ENCODE results near the gene SIPA1L3. TPM values are rescaled to one million over a fixed set of nuclear protein-coding genes. Genes with fewer than 3 reads are reported as not detected.
A peak's percentile ranks its signal among the peaks of the same experiment; 100 is the strongest.

SIPA1L3 gene
- total and polyA plus RNA-seq, 9 of the 15 experiments (the other 6 are each of a cell fraction or from before 2014, with no cell fraction given) = 0.01 to 6.1 (median 2.5) TPM

- TF ChIP-seq, protein P1, sequence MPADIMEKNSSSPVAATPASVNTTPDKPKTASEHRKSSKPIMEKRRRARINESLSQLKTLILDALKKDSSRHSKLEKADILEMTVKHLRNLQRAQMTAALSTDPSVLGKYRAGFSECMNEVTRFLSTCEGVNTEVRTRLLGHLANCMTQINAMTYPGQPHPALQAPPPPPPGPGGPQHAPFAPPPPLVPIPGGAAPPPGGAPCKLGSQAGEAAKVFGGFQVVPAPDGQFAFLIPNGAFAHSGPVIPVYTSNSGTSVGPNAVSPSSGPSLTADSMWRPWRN (IDR thresholded peaks at IDR 0.05; ENCODE audit: low read depth) = peak; percentile 82
- TF ChIP-seq SMAD2 (IDR thresholded peaks at IDR 0.05; ENCODE audit: low read depth, low read length) (no peak), LARP7 (IDR thresholded peaks at IDR 0.05) (no peak), TBL1XR1 (IDR thresholded peaks at IDR 0.05; ENCODE audit: low read length in 2 of 2) (peak in 1 of 2 experiments; percentile 77; a peak in 1 of 4 replicates), NFIX (CRISPR knock-in tag; IDR thresholded peaks at IDR 0.05; ENCODE audit: low read depth) (no peak), ZNF561 (CRISPR knock-in tag; conservative IDR thresholded peaks at IDR 0.05) (no peak), JUN (IDR thresholded peaks at IDR 0.05; ENCODE audit: borderline replicate concordance, low read depth, low read length) (no peak; the same call in 1 of the 2 replicates), JUN (CRISPR knock-in tag; IDR thresholded peaks at IDR 0.05; ENCODE audit: borderline replicate concordance) (no peak), ZNF699 (CRISPR knock-in tag; IDR thresholded peaks at IDR 0.05; ENCODE audit: insufficient replicate concordance) (no peak), FIP1L1 (IDR thresholded peaks at IDR 0.05; ENCODE audit: low read depth, low read length, poor library complexity, severe bottlenecking) (no peak), HIVEP1 (CRISPR knock-in tag; IDR thresholded peaks at IDR 0.05) (no peak), KDM4B (IDR thresholded peaks at IDR 0.05; ENCODE audit: borderline replicate concordance in 2 of 2, low read depth in 1 of 2) (no peak), ZNF239 (CRISPR knock-in tag; IDR thresholded peaks at IDR 0.05) (no peak), PHF20 (IDR thresholded peaks at IDR 0.05; ENCODE audit: partially characterized antibody) (no peak), POLR2B (IDR thresholded peaks at IDR 0.05; ENCODE audit: low read depth, partially characterized antibody) (no peak), PCBP1 (IDR thresholded peaks at IDR 0.05; ENCODE audit: low read depth, low read length, poor library complexity, severe bottlenecking) (no peak), CTCFL (IDR thresholded peaks at IDR 0.05; ENCODE audit: borderline replicate concordance, insufficient read depth, low read depth, low read length, poor library complexity, severe bottlenecking) (no peak), TEAD1 (CRISPR knock-in tag; IDR thresholded peaks at IDR 0.05) (peak; percentile 45 to 72; a peak in 2 of 4 replicates), ZNF398 (CRISPR knock-in tag; IDR thresholded peaks at IDR 0.05) (no peak), ASH1L (IDR thresholded peaks at IDR 0.05; ENCODE audit: borderline replicate concordance, low read depth, partially characterized antibody) (no peak)
- TF ChIP-seq, protein P2, sequence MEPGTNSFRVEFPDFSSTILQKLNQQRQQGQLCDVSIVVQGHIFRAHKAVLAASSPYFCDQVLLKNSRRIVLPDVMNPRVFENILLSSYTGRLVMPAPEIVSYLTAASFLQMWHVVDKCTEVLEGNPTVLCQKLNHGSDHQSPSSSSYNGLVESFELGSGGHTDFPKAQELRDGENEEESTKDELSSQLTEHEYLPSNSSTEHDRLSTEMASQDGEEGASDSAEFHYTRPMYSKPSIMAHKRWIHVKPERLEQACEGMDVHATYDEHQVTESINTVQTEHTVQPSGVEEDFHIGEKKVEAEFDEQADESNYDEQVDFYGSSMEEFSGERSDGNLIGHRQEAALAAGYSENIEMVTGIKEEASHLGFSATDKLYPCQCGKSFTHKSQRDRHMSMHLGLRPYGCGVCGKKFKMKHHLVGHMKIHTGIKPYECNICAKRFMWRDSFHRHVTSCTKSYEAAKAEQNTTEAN (CRISPR knock-in tag; IDR thresholded peaks at IDR 0.05) = 0 out of 2 replicates have a peak, but pooled peaks have one; percentile 47
Measured at GRCh38 chr19:38122402-38123093, 215.5 kb downstream of the SIPA1L3 start (continued).

Measured in K562 (cell line).